HG03520 (cell line): ENCODE results near the gene RAB4B.
"Not testable (repeated sequence)": the region's sequence is repeated elsewhere in the genome, so short reads cannot be mapped to it uniquely, and the experiment has no call there.

Experiments used
- ATAC-seq: cut with Tn5 transposase; IDR thresholded peaks from one replicate; pipeline ENCODE4 v1.9.1; 2021; ENCODE audit warnings: mild to moderate bottlenecking, moderate library complexity; ENCODE audit not compliant: unreplicated experiment

RAB4B gene

DNA sequence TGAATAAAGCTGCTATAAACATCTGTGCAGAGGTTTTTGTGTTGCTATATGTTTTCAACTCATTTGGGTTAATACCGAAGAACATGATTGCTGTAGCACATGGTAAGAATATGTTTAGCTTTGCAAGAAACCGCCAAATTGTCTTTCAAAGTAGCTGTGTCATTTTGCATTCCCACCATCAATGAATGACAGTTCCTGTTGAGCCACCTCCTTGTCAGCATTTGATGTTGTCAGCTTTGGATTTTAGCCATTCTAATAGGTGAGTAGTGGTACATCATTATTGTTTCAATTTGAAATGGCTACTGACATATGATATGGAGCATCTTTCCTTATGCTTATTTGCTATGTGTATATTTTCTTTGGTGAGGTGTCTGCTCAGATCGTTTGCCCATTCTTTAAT, 64.0 kb downstream of the RAB4B start:
- ATAC-seq: not testable (repeated sequence)

DNA sequence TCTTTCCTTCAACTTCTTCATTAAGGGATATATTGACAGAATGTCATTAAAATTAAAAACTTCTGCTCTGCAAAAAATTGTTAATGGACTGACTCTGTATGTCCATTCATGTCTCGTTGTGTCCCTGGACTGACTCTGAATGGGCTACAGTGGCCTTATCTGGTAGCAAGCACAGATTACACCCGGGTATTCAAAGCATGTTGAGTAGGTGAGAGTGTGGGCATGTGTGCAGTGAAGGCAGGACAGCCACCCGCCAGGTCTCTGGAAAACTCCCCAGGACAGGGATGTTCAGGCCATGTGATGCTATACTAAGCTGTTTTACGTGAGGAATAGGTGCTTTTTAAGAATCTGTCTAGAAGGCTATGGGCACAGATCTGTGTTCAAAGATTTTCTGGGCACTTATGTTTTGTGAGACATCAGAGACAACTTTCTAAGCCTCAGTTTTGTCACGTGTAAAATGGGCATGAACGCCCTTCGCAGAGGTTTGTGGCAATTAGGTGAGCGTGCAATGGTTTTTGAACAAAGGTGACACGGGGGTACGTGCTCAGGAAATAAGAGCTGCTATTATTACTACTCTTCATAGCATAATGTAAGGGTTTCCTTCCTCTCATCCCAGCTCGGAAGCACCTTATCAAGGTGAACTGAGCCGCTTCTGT, 65.1 kb downstream of the RAB4B start:
- not testable (repeated sequence) for ATAC-seq

DNA sequence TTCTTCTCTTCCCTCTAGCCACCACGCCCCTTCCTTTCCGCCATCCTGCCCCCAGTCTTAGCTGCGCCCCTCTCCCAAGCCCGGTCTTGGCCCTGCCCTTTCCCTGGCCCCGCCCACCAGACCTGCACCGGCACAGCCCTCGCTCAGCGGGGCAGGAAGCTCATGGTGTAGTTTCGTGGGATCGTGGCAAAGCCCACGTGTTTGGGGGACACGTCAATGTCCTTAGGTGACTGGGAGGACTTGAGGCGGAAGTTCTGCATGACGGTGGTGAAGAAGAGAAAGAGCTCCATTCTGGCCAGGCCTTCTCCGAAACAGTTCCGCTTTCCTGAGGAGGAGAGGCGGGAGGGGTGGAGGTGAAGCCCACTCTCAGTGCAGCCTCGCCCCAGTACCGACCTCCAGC, 65.6 kb downstream of the RAB4B start:
- not testable (repeated sequence) for ATAC-seq
